HuH-7 (cell line): ENCODE data around the gene DUSP12.

Experiments
- DNase-seq: peaks from one replicate; pipeline ENCODE4 v3.0.0; 2011; ENCODE audit warnings: low spot score

The DUSP12 gene

GRCh38 chr1:161770250-161770649 is 20.7 kb downstream of the DUSP12 start:
- DNase-seq = no peak

- no peak for DNase-seq
Measured at GRCh38 chr1:161771161-161771560, 21.6 kb downstream of the DUSP12 start.

- no peak for DNase-seq
Measured at GRCh38 chr1:161771973-161772372, 22.4 kb downstream of the DUSP12 start.

- DNase-seq = no peak
Measured at GRCh38 chr1:161772397-161772796, 22.8 kb downstream of the DUSP12 start.

- DNase-seq = no peak
Measured at GRCh38 chr1:161773791-161774190, 24.2 kb downstream of the DUSP12 start.

GRCh38 chr1:161777261-161777660 is 27.7 kb downstream of the DUSP12 start:
- DNase-seq = no peak

- DNase-seq = no peak
Measured at GRCh38 chr1:161778522-161778921, 28.9 kb downstream of the DUSP12 start.

GRCh38 chr1:161779393-161779792 is 29.8 kb downstream of the DUSP12 start:
- no peak for DNase-seq

GRCh38 chr1:161781995-161782394 is 32.4 kb downstream of the DUSP12 start:
- no peak for DNase-seq

GRCh38 chr1:161782886-161783285 is 33.3 kb downstream of the DUSP12 start:
- DNase-seq = no peak

GRCh38 chr1:161784968-161785367 is 35.4 kb downstream of the DUSP12 start:
- no peak for DNase-seq

GRCh38 chr1:161787355-161787754 is 37.8 kb downstream of the DUSP12 start:
- DNase-seq = no peak

- DNase-seq = no peak
Measured at GRCh38 chr1:161790587-161791317, 41.2 kb downstream of the DUSP12 start.

- no peak for DNase-seq
Measured at GRCh38 chr1:161791904-161792655, 42.5 kb downstream of the DUSP12 start.

GRCh38 chr1:161792740-161793139 is 43.2 kb downstream of the DUSP12 start:
- DNase-seq = peak; percentile 12

GRCh38 chr1:161799792-161800191 is 50.2 kb downstream of the DUSP12 start:
- no peak for DNase-seq

- no peak for DNase-seq
Measured at GRCh38 chr1:161801955-161802354, 52.4 kb downstream of the DUSP12 start.

- no peak for DNase-seq
Measured at GRCh38 chr1:161803181-161803580, 53.6 kb downstream of the DUSP12 start.

GRCh38 chr1:161805399-161806197 is 56.0 kb downstream of the DUSP12 start:
- DNase-seq = no peak
